ENCODE measurements around the gene MBP.
"Not testable (repeated sequence)": the region's sequence is repeated elsewhere in the genome, so short reads cannot be mapped to it uniquely, and the experiment has no call there.

Gene MBP

GRCh38 chr18:76982841-76983583 is 149.6 kb downstream of the MBP start:
- DNase-seq, result peak; percentile 35

GRCh38 chr18:76982038-76982437 is 150.5 kb downstream of the MBP start:
- DNase-seq, result no peak

GRCh38 chr18:76981396-76981968 is 151.1 kb downstream of the MBP start:
- no peak for DNase-seq

- no peak for DNase-seq
These were observed 151.8 kb downstream of the MBP start for GRCh38 chr18:76980663-76981395.

- DNase-seq, result no peak
These were observed 152.7 kb downstream of the MBP start for GRCh38 chr18:76979906-76980305.

- no peak for DNase-seq
These were observed 153.4 kb downstream of the MBP start for GRCh38 chr18:76979111-76979751.

- no peak for DNase-seq
These were observed 154.0 kb downstream of the MBP start for GRCh38 chr18:76978616-76979015.

- peak; percentile 19 for DNase-seq
These were observed 154.8 kb downstream of the MBP start for GRCh38 chr18:76977684-76978232.

GRCh38 chr18:76977108-76977621 is 155.4 kb downstream of the MBP start:
- peak; percentile 29 for DNase-seq

- DNase-seq, result no peak
These were observed 156.9 kb downstream of the MBP start for GRCh38 chr18:76975577-76976110.

- DNase-seq, result no peak
These were observed 158.2 kb downstream of the MBP start for GRCh38 chr18:76974386-76974785.

GRCh38 chr18:76973520-76974266 is 158.9 kb downstream of the MBP start:
- no peak for DNase-seq

- no peak for DNase-seq
These were observed 159.6 kb downstream of the MBP start for GRCh38 chr18:76972846-76973519.

GRCh38 chr18:76972241-76972640 is 160.3 kb downstream of the MBP start:
- no peak for DNase-seq

GRCh38 chr18:76970770-76971559 is 161.6 kb downstream of the MBP start:
- no peak for DNase-seq

GRCh38 chr18:76967721-76968472 is 164.7 kb downstream of the MBP start:
- DNase-seq, result no peak

- DNase-seq, result not testable (repeated sequence)
These were observed 165.3 kb downstream of the MBP start for GRCh38 chr18:76967299-76967698.

GRCh38 chr18:76965555-76966151 is 166.9 kb downstream of the MBP start:
- DNase-seq, result peak; percentile 49

- no peak for DNase-seq
These were observed 168.6 kb downstream of the MBP start for GRCh38 chr18:76963936-76964335.

All from NCI-H2171 (cell line).